PC-9 (cell line): ENCODE measurements around the gene MGLL.

Experiments
- EZH2 ChIP-seq: fragments of 200-600 bp; sonication (generic); IDR thresholded peaks from 2 replicates; pipeline ENCODE4 v1.8.0; 2017; ENCODE audit warnings: antibody characterized with exemption, low read depth
- TF ChIP-seq, protein P1 (sequence below): fragments of 200-600 bp; sonication (generic); conservative IDR thresholded peaks from 2 replicates; pipeline ENCODE4 v1.6.1; 2017; ENCODE audit warnings: mixed run types, antibody characterized with exemption, mild to moderate bottlenecking, moderate library complexity

DNA sequence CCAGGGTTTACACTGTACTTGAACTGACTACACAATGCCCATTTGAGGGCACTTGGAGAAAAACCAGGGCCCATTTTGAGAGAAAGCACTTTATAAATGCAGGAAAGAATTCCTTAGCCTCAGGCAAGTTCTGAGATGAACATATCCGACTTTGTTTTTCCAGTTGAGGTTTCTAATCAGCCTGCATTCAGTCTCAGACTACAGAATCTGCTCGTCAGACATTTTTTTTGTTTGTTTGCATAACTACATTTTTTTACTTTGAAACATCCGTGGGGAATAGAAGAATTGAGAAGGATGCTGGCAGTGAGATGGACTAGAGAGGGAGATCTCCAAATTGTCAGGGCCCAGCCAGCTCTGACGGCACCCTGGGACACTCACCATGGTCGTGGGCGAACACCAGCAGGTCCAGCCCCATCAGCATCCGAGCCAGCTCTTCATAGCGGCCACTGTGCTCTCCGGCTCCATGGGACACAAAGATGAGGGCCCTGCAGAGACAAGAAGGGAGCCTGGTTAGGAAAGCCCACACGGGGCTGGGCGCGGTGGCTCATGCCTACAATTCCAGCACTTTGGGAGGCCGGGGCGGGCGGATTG is 40.8 kb downstream of the MGLL start:
- TF ChIP-seq, protein P1, sequence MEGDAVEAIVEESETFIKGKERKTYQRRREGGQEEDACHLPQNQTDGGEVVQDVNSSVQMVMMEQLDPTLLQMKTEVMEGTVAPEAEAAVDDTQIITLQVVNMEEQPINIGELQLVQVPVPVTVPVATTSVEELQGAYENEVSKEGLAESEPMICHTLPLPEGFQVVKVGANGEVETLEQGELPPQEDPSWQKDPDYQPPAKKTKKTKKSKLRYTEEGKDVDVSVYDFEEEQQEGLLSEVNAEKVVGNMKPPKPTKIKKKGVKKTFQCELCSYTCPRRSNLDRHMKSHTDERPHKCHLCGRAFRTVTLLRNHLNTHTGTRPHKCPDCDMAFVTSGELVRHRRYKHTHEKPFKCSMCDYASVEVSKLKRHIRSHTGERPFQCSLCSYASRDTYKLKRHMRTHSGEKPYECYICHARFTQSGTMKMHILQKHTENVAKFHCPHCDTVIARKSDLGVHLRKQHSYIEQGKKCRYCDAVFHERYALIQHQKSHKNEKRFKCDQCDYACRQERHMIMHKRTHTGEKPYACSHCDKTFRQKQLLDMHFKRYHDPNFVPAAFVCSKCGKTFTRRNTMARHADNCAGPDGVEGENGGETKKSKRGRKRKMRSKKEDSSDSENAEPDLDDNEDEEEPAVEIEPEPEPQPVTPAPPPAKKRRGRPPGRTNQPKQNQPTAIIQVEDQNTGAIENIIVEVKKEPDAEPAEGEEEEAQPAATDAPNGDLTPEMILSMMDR = no peak
- TF ChIP-seq EZH2 = no peak
